Measurements from ENCODE around the gene IVD. TPM values are rescaled to one million over a fixed set of nuclear protein-coding genes. Genes with fewer than 3 reads are reported as not detected.

The IVD gene
- polyA plus RNA-seq, 1 of the 3 experiments (the other 2 are of a cell fraction) = 54.2 TPM

DNA sequence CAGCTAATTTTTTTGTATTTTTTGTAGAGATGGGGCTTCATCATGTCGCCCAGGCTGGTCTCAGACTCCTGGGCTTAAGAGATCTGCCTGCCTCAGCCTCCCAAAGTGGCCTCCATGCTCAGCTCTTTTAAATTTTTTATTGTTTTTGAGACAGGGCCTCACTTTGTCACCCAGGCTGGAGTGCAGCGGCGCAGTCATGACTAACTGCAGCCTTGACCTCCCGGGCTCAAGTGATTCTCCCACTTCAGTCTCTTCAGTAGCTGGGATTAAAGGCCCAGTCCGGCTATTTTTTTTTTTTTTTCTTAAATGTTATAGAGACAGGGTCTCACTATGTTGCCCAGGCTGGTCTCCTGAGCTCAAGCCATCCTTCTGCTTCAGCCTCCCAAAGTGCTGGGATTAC, 20.1 kb downstream of the IVD start:
- 86% methylated on average over 5 of the region's 5 CpGs for WGBS (ENCODE audit: low lambda C conversion rate)
- POLR2A ChIA-PET = no interaction called here
- Histone ChIP-seq H3K79me2 (ENCODE audit: insufficient read depth) (no peaks in the 10 kb centered on the region), H3K36me3 (replicated peaks in 1 of 2; ENCODE audit: control insufficient read depth in 1 of 2, insufficient read depth in 2 of 2, low read length in 1 of 2) (no peaks in the 10 kb centered on the region), H3K9me3 (no peaks in the 10 kb centered on the region), H3K9me2 (no peaks in the 10 kb centered on the region), H3K4me2 (no peak overlapping the region), H2AFZ (ENCODE audit: low read depth) (no peak overlapping the region), H3K27ac (ENCODE audit: low read depth in 2 of 2, low read length in 1 of 2) (no peak overlapping the region), H3K4me1 (ENCODE audit: control insufficient read depth in 1 of 2, insufficient read depth in 2 of 2, low read depth in 1 of 2, low read length in 1 of 2) (peaks cover 0 to 12% of the 10 kb centered on the region in 2 experiments; a peak in 1 of 4 replicates), H4K20me1 (ENCODE audit: insufficient read depth) (no peaks in the 10 kb centered on the region), H3K9ac (no peak overlapping the region), H3K4me3 (ENCODE audit: low read depth in 2 of 2, low read length in 1 of 2) (no peak overlapping the region), H3K27me3 (ENCODE audit: insufficient read depth) (no peaks in the 10 kb centered on the region), H3F3A (replicated peaks; ENCODE audit: insufficient read depth) (peaks cover 8% of the 10 kb centered on the region)
- DNase-seq = no peak
- no peak for TF ChIP-seq MEF2A (IDR thresholded peaks at IDR 0.05; ENCODE audit: borderline replicate concordance, low read depth)
- no peak for TF ChIP-seq CHD2 (IDR thresholded peaks at IDR 0.05; ENCODE audit: low read length, partially characterized antibody)
- TF ChIP-seq, protein P1, sequence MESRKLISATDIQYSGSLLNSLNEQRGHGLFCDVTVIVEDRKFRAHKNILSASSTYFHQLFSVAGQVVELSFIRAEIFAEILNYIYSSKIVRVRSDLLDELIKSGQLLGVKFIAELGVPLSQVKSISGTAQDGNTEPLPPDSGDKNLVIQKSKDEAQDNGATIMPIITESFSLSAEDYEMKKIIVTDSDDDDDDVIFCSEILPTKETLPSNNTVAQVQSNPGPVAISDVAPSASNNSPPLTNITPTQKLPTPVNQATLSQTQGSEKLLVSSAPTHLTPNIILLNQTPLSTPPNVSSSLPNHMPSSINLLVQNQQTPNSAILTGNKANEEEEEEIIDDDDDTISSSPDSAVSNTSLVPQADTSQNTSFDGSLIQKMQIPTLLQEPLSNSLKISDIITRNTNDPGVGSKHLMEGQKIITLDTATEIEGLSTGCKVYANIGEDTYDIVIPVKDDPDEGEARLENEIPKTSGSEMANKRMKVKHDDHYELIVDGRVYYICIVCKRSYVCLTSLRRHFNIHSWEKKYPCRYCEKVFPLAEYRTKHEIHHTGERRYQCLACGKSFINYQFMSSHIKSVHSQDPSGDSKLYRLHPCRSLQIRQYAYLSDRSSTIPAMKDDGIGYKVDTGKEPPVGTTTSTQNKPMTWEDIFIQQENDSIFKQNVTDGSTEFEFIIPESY (IDR thresholded peaks at IDR 0.05; ENCODE audit: borderline replicate concordance, low read depth) = no peak
- no peak for TF ChIP-seq GABPA (IDR thresholded peaks at IDR 0.05; ENCODE audit: low read depth)
- TF ChIP-seq GATA2 (CRISPR knock-in tag; IDR thresholded peaks at IDR 0.05) = no peak
- TF ChIP-seq, protein P2, sequence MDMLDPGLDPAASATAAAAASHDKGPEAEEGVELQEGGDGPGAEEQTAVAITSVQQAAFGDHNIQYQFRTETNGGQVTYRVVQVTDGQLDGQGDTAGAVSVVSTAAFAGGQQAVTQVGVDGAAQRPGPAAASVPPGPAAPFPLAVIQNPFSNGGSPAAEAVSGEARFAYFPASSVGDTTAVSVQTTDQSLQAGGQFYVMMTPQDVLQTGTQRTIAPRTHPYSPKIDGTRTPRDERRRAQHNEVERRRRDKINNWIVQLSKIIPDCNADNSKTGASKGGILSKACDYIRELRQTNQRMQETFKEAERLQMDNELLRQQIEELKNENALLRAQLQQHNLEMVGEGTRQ (IDR thresholded peaks at IDR 0.05; ENCODE audit: borderline replicate concordance, low read depth, low read length) = no peak
- no peak for TF ChIP-seq YY1 (IDR thresholded peaks at IDR 0.05; ENCODE audit: low read depth)
- TF ChIP-seq NFIC (IDR thresholded peaks at IDR 0.05; ENCODE audit: borderline replicate concordance) = no peak
- TF ChIP-seq, protein P3, sequence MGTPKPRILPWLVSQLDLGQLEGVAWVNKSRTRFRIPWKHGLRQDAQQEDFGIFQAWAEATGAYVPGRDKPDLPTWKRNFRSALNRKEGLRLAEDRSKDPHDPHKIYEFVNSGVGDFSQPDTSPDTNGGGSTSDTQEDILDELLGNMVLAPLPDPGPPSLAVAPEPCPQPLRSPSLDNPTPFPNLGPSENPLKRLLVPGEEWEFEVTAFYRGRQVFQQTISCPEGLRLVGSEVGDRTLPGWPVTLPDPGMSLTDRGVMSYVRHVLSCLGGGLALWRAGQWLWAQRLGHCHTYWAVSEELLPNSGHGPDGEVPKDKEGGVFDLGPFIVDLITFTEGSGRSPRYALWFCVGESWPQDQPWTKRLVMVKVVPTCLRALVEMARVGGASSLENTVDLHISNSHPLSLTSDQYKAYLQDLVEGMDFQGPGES (IDR thresholded peaks at IDR 0.05; ENCODE audit: low read depth, low read length) = no peak
- TF ChIP-seq, protein P4, sequence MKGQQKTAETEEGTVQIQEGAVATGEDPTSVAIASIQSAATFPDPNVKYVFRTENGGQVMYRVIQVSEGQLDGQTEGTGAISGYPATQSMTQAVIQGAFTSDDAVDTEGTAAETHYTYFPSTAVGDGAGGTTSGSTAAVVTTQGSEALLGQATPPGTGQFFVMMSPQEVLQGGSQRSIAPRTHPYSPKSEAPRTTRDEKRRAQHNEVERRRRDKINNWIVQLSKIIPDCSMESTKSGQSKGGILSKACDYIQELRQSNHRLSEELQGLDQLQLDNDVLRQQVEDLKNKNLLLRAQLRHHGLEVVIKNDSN (IDR thresholded peaks at IDR 0.05; ENCODE audit: borderline replicate concordance, low read depth) = no peak
- TF ChIP-seq ELF1 (IDR thresholded peaks at IDR 0.05) = no peak
- no peak for TF ChIP-seq FOXJ3 (CRISPR knock-in tag; IDR thresholded peaks at IDR 0.05)
- TF ChIP-seq RCOR1 (IDR thresholded peaks at IDR 0.05; ENCODE audit: low read length) = no peak
- TF ChIP-seq NRF1 (IDR thresholded peaks at IDR 0.05; ENCODE audit: low read depth, low read length) = no peak
- TF ChIP-seq EP300 (IDR thresholded peaks at IDR 0.05; ENCODE audit: borderline replicate concordance in 1 of 2, low read depth in 1 of 2, low read length in 1 of 2) = no peak
- TF ChIP-seq, protein P5, sequence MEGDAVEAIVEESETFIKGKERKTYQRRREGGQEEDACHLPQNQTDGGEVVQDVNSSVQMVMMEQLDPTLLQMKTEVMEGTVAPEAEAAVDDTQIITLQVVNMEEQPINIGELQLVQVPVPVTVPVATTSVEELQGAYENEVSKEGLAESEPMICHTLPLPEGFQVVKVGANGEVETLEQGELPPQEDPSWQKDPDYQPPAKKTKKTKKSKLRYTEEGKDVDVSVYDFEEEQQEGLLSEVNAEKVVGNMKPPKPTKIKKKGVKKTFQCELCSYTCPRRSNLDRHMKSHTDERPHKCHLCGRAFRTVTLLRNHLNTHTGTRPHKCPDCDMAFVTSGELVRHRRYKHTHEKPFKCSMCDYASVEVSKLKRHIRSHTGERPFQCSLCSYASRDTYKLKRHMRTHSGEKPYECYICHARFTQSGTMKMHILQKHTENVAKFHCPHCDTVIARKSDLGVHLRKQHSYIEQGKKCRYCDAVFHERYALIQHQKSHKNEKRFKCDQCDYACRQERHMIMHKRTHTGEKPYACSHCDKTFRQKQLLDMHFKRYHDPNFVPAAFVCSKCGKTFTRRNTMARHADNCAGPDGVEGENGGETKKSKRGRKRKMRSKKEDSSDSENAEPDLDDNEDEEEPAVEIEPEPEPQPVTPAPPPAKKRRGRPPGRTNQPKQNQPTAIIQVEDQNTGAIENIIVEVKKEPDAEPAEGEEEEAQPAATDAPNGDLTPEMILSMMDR (IDR thresholded peaks at IDR 0.05) = no peak
- TF ChIP-seq FOSL2 (IDR thresholded peaks at IDR 0.05; ENCODE audit: borderline replicate concordance, low read depth) = no peak
- TF ChIP-seq RAD21 (IDR thresholded peaks at IDR 0.05; ENCODE audit: low read length) = no peak
- TF ChIP-seq, protein P6, sequence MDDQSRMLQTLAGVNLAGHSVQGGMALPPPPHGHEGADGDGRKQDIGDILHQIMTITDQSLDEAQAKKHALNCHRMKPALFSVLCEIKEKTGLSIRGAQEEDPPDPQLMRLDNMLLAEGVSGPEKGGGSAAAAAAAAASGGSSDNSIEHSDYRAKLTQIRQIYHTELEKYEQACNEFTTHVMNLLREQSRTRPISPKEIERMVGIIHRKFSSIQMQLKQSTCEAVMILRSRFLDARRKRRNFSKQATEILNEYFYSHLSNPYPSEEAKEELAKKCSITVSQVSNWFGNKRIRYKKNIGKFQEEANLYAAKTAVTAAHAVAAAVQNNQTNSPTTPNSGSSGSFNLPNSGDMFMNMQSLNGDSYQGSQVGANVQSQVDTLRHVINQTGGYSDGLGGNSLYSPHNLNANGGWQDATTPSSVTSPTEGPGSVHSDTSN (IDR thresholded peaks at IDR 0.05) = no peak
- CTCF ChIA-PET = interaction anchor here (1.4 to 16.9 kb wide), 4 partner anchors 16 to 146 kb away, joined by 5 to 299 read pairs (median 40); partner anchors contain the start of genes BAHD1, CCDC9B and INAFM2

Data from SK-N-SH (cell line).